Uterus (tissue), 2 donors: Measurements from ENCODE around the gene ABHD4.

ENCODE experiments used
- POLR2A ChIP-seq, 2 donors: fragments of 450-650 bp; IDR thresholded peaks; one replicate each; pipeline ENCODE4 v1.6.1; 2016; ENCODE audit warnings: antibody characterized with exemption in 2 of 2, mild to moderate bottlenecking in 1 of 2, moderate library complexity in 1 of 2
- TF ChIP-seq, protein P1 (sequence below), 4 experiments: fragments of 200-600 bp in 2 of 4; fragments of 450-650 bp in 2 of 4; sonication (generic) in 2 of 4; IDR thresholded peaks; one replicate each; pipeline ENCODE4 v1.5.1; 2016 to 2019; ENCODE audit warnings: antibody characterized with exemption in 4 of 4, mild to moderate bottlenecking in 2 of 4, moderate library complexity in 1 of 4

GRCh38 chr14:22613106-22613695 is 15.1 kb downstream of the ABHD4 start:
- TF ChIP-seq, protein P1, sequence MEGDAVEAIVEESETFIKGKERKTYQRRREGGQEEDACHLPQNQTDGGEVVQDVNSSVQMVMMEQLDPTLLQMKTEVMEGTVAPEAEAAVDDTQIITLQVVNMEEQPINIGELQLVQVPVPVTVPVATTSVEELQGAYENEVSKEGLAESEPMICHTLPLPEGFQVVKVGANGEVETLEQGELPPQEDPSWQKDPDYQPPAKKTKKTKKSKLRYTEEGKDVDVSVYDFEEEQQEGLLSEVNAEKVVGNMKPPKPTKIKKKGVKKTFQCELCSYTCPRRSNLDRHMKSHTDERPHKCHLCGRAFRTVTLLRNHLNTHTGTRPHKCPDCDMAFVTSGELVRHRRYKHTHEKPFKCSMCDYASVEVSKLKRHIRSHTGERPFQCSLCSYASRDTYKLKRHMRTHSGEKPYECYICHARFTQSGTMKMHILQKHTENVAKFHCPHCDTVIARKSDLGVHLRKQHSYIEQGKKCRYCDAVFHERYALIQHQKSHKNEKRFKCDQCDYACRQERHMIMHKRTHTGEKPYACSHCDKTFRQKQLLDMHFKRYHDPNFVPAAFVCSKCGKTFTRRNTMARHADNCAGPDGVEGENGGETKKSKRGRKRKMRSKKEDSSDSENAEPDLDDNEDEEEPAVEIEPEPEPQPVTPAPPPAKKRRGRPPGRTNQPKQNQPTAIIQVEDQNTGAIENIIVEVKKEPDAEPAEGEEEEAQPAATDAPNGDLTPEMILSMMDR (IDR thresholded peaks at IDR 0.05): no peak
- TF ChIP-seq POLR2A (IDR thresholded peaks at IDR 0.05): no peak
